Upper lobe of right lung (tissue), 1 donor: ENCODE data around the gene FNIP1. TPM values are rescaled to one million over a fixed set of nuclear protein-coding genes. Genes with fewer than 3 reads are reported as not detected.

Experiments used
- ATAC-seq: fragments of 200-7000 bp; cut with Tn5 transposase; one replicate; pipeline ENCODE4 v1.9.1; 2020; ENCODE audit warnings: mild to moderate bottlenecking, moderate library complexity
- DNase-seq: peaks from one replicate; pipeline ENCODE4 v3.0.0-alpha.2; 2020
- H3K27ac ChIP-seq: fragments of 200-600 bp; one replicate; pipeline ENCODE4 v1.8.0; 2022
- H3K27me3 ChIP-seq: fragments of 200-600 bp; one replicate; pipeline ENCODE4 v1.8.0; 2022; ENCODE audit warnings: mild to moderate bottlenecking
- H3K36me3 ChIP-seq: fragments of 200-600 bp; one replicate; pipeline ENCODE4 v1.8.0; 2022
- H3K4me1 ChIP-seq: fragments of 200-600 bp; one replicate; pipeline ENCODE4 v1.8.0; 2022
- H3K4me3 ChIP-seq: fragments of 200-600 bp; one replicate; pipeline ENCODE4 v1.8.0; 2022; ENCODE audit warnings: mild to moderate bottlenecking
- H3K9me3 ChIP-seq: fragments of 200-600 bp; one replicate; pipeline ENCODE4 v1.8.0; 2022
- CTCF ChIP-seq: fragments of 200-600 bp; IDR thresholded peaks from one replicate; pipeline ENCODE4 v1.8.0; 2022; ENCODE audit warnings: antibody characterized with exemption
- intact Hi-C: fragments of 100-400 bp; cut with DNase I; formaldehyde crosslinking; loops from one replicate; pipeline ENCODE4 v1.11.0; 2022
- total RNA-seq: library from RNA; stranded (reverse); fragmentation: NEBNext Ultra II Directional; extraction: Animal tissue kit (Norgen Biotek cat#: 25700); gene quantifications from one replicate; pipeline ENCODE4 v1.2.1, GENCODE V29; 2021
- donor health status: DM: no; HTN: yes; CAD: no; lungs with severe emphysema.

The FNIP1 gene
- total RNA-seq, 1 donor from 2014 or later: 42.7 TPM

GRCh38 chr5:131757830-131758519 lies 38.8 kb downstream of the FNIP1 start:
- H3K4me3 ChIP-seq: no peak overlapping the region
- intact Hi-C loops: no loop called here
- no peaks in the 10 kb centered on the region for H3K36me3 ChIP-seq
- H3K27ac ChIP-seq: no peak overlapping the region
- H3K27me3 ChIP-seq: no peaks in the 10 kb centered on the region
- TF ChIP-seq CTCF: no peak
- DNase-seq (no peak), ATAC-seq (no peak)
- peaks cover 23% of the 10 kb centered on the region for H3K4me1 ChIP-seq
- no peaks in the 10 kb centered on the region for H3K9me3 ChIP-seq

GRCh38 chr5:131756942-131757341 lies 39.9 kb downstream of the FNIP1 start:
- intact Hi-C loops: no loop called here
- H3K27ac ChIP-seq: no peak overlapping the region
- no peak for DNase-seq

GRCh38 chr5:131754363-131754762 lies 42.5 kb downstream of the FNIP1 start:
- intact Hi-C loops: no loop called here
- no peaks in the 10 kb centered on the region for H3K36me3 ChIP-seq
- no peaks in the 10 kb centered on the region for H3K27me3 ChIP-seq
- H3K4me1 ChIP-seq: peaks cover 23% of the 10 kb centered on the region
- no peak overlapping the region for H3K27ac ChIP-seq
- no peak for TF ChIP-seq CTCF
- ATAC-seq (no peak), DNase-seq (no peak)
- H3K4me3 ChIP-seq: no peak overlapping the region
- H3K9me3 ChIP-seq: no peaks in the 10 kb centered on the region

More at GRCh38 chr5:131756942-131757341, 39.9 kb downstream of the FNIP1 start:
- H3K4me3 ChIP-seq: no peak overlapping the region
- no peak for ATAC-seq
- no peaks in the 10 kb centered on the region for H3K27me3 ChIP-seq
- no peak for TF ChIP-seq CTCF
- no peaks in the 10 kb centered on the region for H3K9me3 ChIP-seq
- no peaks in the 10 kb centered on the region for H3K36me3 ChIP-seq
- peaks cover 23% of the 10 kb centered on the region for H3K4me1 ChIP-seq

GRCh38 chr5:131751506-131751905 lies 45.3 kb downstream of the FNIP1 start:
- ATAC-seq (no peak), DNase-seq (no peak)
- no peak for TF ChIP-seq CTCF

GRCh38 chr5:131749723-131750470 lies 46.9 kb downstream of the FNIP1 start:
- intact Hi-C loops: no loop called here
- no peaks in the 10 kb centered on the region for H3K27me3 ChIP-seq
- TF ChIP-seq CTCF: no peak
- no peak for DNase-seq
- no peaks in the 10 kb centered on the region for H3K36me3 ChIP-seq
- no peaks in the 10 kb centered on the region for H3K9me3 ChIP-seq
- no peak overlapping the region for H3K27ac ChIP-seq
- no peak overlapping the region for H3K4me3 ChIP-seq
- no peak for ATAC-seq
- H3K4me1 ChIP-seq: peaks cover 9% of the 10 kb centered on the region

More at GRCh38 chr5:131751506-131751905, 45.3 kb downstream of the FNIP1 start:
- intact Hi-C loops: no loop called here
- Histone ChIP-seq H3K27ac (no peak overlapping the region), H3K9me3 (no peaks in the 10 kb centered on the region), H3K36me3 (no peaks in the 10 kb centered on the region), H3K4me1 (peaks cover 9% of the 10 kb centered on the region), H3K27me3 (no peaks in the 10 kb centered on the region), H3K4me3 (no peak overlapping the region)
